NT2/D1 (cell line): ENCODE measurements around the gene CNP.

Experiments
- SUZ12 ChIP-seq: IDR thresholded peaks from 2 replicates; pipeline ENCODE4 v1.6.1; 2011; ENCODE audit not compliant: insufficient read length, insufficient read depth; ENCODE audit errors: extremely low read depth
- YY1 ChIP-seq: IDR thresholded peaks from 2 replicates; pipeline ENCODE4 v1.6.1; 2011; ENCODE audit not compliant: insufficient read length, insufficient read depth
- ZNF274 ChIP-seq: IDR thresholded peaks from 2 replicates; pipeline ENCODE4 v1.6.1; 2011; ENCODE audit warnings: mild to moderate bottlenecking, low read depth, low read length

- no peak for TF ChIP-seq ZNF274
- TF ChIP-seq YY1, result no peak
- no peak for TF ChIP-seq SUZ12
Measured at GRCh38 chr17:41986634-41987033, 20.0 kb downstream of the CNP start.
